ENCODE data around the gene MRPL51. TPM values are rescaled to one million over a fixed set of nuclear protein-coding genes. Genes with fewer than 3 reads are reported as not detected.
"Not testable (repeated sequence)": the region's sequence is repeated elsewhere in the genome, so short reads cannot be mapped to it uniquely, and the experiment has no call there.

The MRPL51 gene
- total RNA-seq, 2 experiments from 2014 or later, result 212 to 241 TPM

DNA sequence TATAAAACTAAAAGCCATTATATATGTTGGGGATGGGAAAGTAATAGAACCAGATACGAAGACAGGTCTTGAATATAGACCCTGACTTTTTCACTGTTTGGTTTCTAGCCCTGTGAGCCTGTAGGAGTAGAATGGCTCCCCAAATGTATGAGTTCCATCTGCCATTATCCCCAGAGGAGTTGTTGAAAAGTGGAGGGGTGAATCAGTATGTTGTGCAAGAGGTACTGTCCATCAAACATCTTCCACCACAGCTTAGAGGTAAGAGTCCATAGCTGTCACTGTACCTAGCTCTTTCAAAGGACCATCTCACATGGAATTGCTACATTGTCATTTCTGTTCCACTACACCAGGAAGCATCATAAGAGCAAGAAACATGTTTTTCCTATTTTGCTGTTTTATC, 1.9 kb upstream of the MRPL51 start:
- ChIA-PET CTCF (interaction anchor here (0.5 to 2.4 kb wide), 4 partner anchors 11 to 46 kb away, joined by 4 to 8 read pairs (median 6); no protein-coding TSS in a partner anchor), POLR2A (interaction anchor here (0.8 to 1.8 kb wide), 2 partner anchors 39 to 168 kb away, joined by 3 to 4 read pairs; partner anchors contain the start of gene GAPDH)
- Mint-ChIP-seq H3K36me3 (ENCODE audit: low read depth) (peaks cover 54% of the 10 kb centered on the region), H3K4me1 (peaks cover 40% of the 10 kb centered on the region), H3K4me3 (peak overlapping the region; percentile 89), H3K27ac (peak overlapping the region; percentile 97), H3K9me3 (no peaks in the 10 kb centered on the region), H3K27me3 (no peaks in the 10 kb centered on the region)
- no peak for DNase-seq

DNA sequence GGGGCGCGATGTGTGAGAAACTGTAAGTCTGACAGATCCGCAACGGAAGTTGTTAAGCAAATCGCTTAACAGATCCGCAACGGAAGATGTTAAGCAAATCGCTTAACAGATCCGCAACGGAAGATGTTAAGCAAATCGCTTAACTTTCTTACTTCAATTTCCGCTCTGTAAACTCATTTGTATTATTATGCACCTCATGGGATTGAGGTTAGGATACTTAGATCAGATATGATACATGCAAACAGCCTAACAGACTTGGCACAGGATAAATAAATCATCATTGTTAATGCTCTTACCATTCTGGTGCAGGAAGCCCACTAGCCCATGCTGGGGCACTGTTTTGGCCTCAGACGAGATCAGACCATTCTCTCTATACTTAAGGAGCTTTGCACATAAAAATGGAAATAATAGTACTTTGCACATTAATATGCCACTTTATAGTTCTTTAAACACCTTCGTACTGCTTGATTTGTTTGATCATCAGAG, 1.2 kb upstream of the MRPL51 start:
- H3K9me3 Mint-ChIP-seq, result no peaks in the 10 kb centered on the region
- H3K4me1 Mint-ChIP-seq, result peaks cover 38% of the 10 kb centered on the region
- POLR2A ChIA-PET, result interaction anchor here (1.8 kb wide), 1 partner anchor 40 kb away, joined by 4 read pairs; the partner anchor contains the start of gene GAPDH
- peaks cover 52% of the 10 kb centered on the region for H3K36me3 Mint-ChIP-seq (ENCODE audit: low read depth)
- CTCF ChIA-PET, result interaction anchor here (1.4 to 2.1 kb wide), 2 partner anchors 12 to 29 kb away, joined by 5 to 8 read pairs; no protein-coding TSS in a partner anchor
- no peak for DNase-seq
- no peaks in the 10 kb centered on the region for H3K27me3 Mint-ChIP-seq
- H3K4me3 Mint-ChIP-seq, result peak overlapping the region; percentile 89
- H3K27ac Mint-ChIP-seq, result peak overlapping the region; percentile 97

GRCh38 chr12:6493497-6494257, 615 bp upstream of the MRPL51 start, which contains the start of gene NCAPD2:
TSS of gene NCAPD2 (plus strand) at chr12:6494102. CDS start at chr12:6495099, 997 bp downstream.
- Mint-ChIP-seq H3K9me3 (no peaks in the 10 kb centered on the region), H3K4me3 (peak within 1 kb of the TSS; percentile 89), H3K36me3 (ENCODE audit: low read depth) (peaks cover 48% of the 10 kb centered on the region), H3K4me1 (peaks cover 38% of the 10 kb centered on the region), H3K27me3 (no peaks in the 10 kb centered on the region), H3K27ac (peak within 1 kb of the TSS; percentile 97)
- DNase-seq, result peak; percentile 98
- ChIA-PET CTCF (interaction anchor here (0.7 to 1.7 kb wide), 7 partner anchors 8 to 70 kb away, joined by 3 to 5 read pairs (median 3); no protein-coding TSS in a partner anchor), POLR2A (interaction anchor here (0.7 to 1.8 kb wide), 4 partner anchors 23 to 68 kb away, joined by 3 to 12 read pairs (median 6); partner anchors contain the start of genes GAPDH and VAMP1)

GRCh38 chr12:6490673-6491072, 2.4 kb downstream of the MRPL51 start:
- H3K9me3 Mint-ChIP-seq, H3K27ac Mint-ChIP-seq, H3K27me3 Mint-ChIP-seq, DNase-seq, H3K4me3 Mint-ChIP-seq: not testable (repeated sequence)
- POLR2A ChIA-PET, result interaction anchor here (0.6 kb wide), 1 partner anchor 461 kb away, joined by 3 read pairs; no protein-coding TSS in a partner anchor
- Mint-ChIP-seq H3K4me1 (peaks cover 21% of the 10 kb centered on the region), H3K36me3 (ENCODE audit: low read depth) (peaks cover 24% of the 10 kb centered on the region)
- CTCF ChIA-PET, result interaction anchor here (0.6 to 1.5 kb wide), 2 partner anchors 25 to 63 kb away, joined by 3 to 4 read pairs; no protein-coding TSS in a partner anchor

- ChIA-PET CTCF (interaction anchor here (0.6 to 1.8 kb wide), 4 partner anchors 11 to 606 kb away, joined by 3 to 5 read pairs (median 4); no protein-coding TSS in a partner anchor), POLR2A (no interaction called here)
- DNase-seq, result no peak
- H3K4me1 Mint-ChIP-seq, result peaks cover 10% of the 10 kb centered on the region
- H3K4me3 Mint-ChIP-seq, result no peak overlapping the region
- H3K9me3 Mint-ChIP-seq, result no peaks in the 10 kb centered on the region
- peaks cover 14% of the 10 kb centered on the region for H3K36me3 Mint-ChIP-seq (ENCODE audit: low read depth)
- H3K27me3 Mint-ChIP-seq, result no peaks in the 10 kb centered on the region
- H3K27ac Mint-ChIP-seq, result no peak overlapping the region
These were observed 3.6 kb downstream of the MRPL51 start for GRCh38 chr12:6489449-6489848.

DNA sequence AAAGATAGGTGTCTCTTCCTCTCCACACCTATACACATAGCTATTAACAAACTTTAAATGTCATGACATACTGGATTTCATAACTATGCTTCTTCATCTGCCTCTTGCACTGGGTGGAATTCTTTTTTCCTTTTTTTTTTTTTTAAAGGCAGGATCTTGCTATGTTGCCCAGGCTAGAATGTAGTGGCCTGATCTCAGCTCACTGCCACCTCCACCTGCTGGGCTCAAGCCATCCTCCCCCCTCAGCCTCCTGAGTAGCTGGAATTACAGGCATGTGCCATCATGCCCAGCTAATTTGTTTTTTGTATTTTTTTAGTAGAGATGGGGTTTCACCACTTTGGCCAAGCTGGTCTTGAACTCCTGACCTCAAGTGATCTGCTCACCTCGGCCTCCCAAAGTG, 4.8 kb downstream of the MRPL51 start:
- H3K36me3 Mint-ChIP-seq (ENCODE audit: low read depth), result peaks cover 14% of the 10 kb centered on the region
- no peaks in the 10 kb centered on the region for H3K9me3 Mint-ChIP-seq
- no peak overlapping the region for H3K4me3 Mint-ChIP-seq
- peaks cover 10% of the 10 kb centered on the region for H3K4me1 Mint-ChIP-seq
- H3K27ac Mint-ChIP-seq, result no peak overlapping the region
- no peak for DNase-seq
- ChIA-PET CTCF (interaction anchor here (0.6 to 2.4 kb wide), 8 partner anchors 18 to 156 kb away, joined by 3 to 7 read pairs (median 4); partner anchors contain the start of gene VAMP1), POLR2A (no interaction called here)
- no peaks in the 10 kb centered on the region for H3K27me3 Mint-ChIP-seq

GRCh38 chr12:6478416-6478815, 14.6 kb downstream of the MRPL51 start:
- Mint-ChIP-seq H3K4me3 (no peak overlapping the region), H3K36me3 (ENCODE audit: low read depth) (no peaks in the 10 kb centered on the region), H3K4me1 (no peaks in the 10 kb centered on the region), H3K27ac (no peak overlapping the region), H3K9me3 (no peaks in the 10 kb centered on the region), H3K27me3 (peaks cover 17% of the 10 kb centered on the region)
- ChIA-PET POLR2A (no interaction called here), CTCF (interaction anchor here (0.9 to 1.5 kb wide), 2 partner anchors 13 to 17 kb away, joined by 3 to 4 read pairs; no protein-coding TSS in a partner anchor)
- no peak for DNase-seq

GRCh38 chr12:6477601-6478377, 15.3 kb downstream of the MRPL51 start:
- H3K27me3 Mint-ChIP-seq, result peaks cover 15% of the 10 kb centered on the region
- H3K4me1 Mint-ChIP-seq; H3K9me3 Mint-ChIP-seq; H3K4me3 Mint-ChIP-seq; H3K27ac Mint-ChIP-seq; H3K36me3 Mint-ChIP-seq (ENCODE audit: low read depth); DNase-seq; POLR2A ChIA-PET: not testable (repeated sequence)
- CTCF ChIA-PET, result interaction anchor here (0.9 to 1.5 kb wide), 2 partner anchors 12 to 16 kb away, joined by 3 to 4 read pairs; no protein-coding TSS in a partner anchor

- ChIA-PET CTCF (no interaction called here), POLR2A (no interaction called here)
- H3K27me3 Mint-ChIP-seq, result peaks cover 14% of the 10 kb centered on the region
- no peak overlapping the region for H3K4me3 Mint-ChIP-seq
- H3K9me3 Mint-ChIP-seq, result no peaks in the 10 kb centered on the region
- no peak overlapping the region for H3K27ac Mint-ChIP-seq
- no peak for DNase-seq
- H3K4me1 Mint-ChIP-seq, result peaks cover 10% of the 10 kb centered on the region
- H3K36me3 Mint-ChIP-seq (ENCODE audit: low read depth), result no peaks in the 10 kb centered on the region
These were observed 16.6 kb downstream of the MRPL51 start for GRCh38 chr12:6476489-6476888.

- Mint-ChIP-seq H3K4me1 (peaks cover 16% of the 10 kb centered on the region), H3K27me3 (peaks cover 13% of the 10 kb centered on the region)
- H3K9me3 Mint-ChIP-seq; H3K4me3 Mint-ChIP-seq; POLR2A ChIA-PET; CTCF ChIA-PET; DNase-seq; H3K36me3 Mint-ChIP-seq (ENCODE audit: low read depth); H3K27ac Mint-ChIP-seq: not testable (repeated sequence)
These were observed 17.7 kb downstream of the MRPL51 start for GRCh38 chr12:6475233-6475975.

DNA sequence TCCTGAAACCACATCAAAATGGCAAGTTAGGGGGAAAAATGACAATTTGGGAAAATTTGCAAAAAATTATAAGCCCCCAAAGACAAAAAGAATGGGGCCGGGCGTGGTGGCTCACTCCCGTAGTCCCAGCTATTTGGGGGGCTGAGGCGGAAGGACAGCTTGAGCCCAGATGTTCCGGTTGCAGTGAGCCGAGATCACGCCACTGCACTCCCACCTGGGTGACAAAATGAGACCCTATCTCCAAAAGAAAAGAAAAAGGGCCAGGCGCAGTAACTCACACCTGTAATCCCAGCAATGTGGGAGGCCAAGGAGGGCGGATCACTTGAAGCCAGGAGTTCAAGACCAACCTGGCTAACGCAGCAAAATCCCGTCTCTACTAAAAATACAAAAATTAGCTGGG, 20.6 kb downstream of the MRPL51 start:
- H3K27ac Mint-ChIP-seq, result no peak overlapping the region
- CTCF ChIA-PET, result no interaction called here
- POLR2A ChIA-PET, result no interaction called here
- H3K4me1 Mint-ChIP-seq, result peaks cover 39% of the 10 kb centered on the region
- no peak for DNase-seq
- no peak overlapping the region for H3K4me3 Mint-ChIP-seq
- H3K36me3 Mint-ChIP-seq (ENCODE audit: low read depth), result peaks cover 22% of the 10 kb centered on the region
- H3K27me3 Mint-ChIP-seq, result peaks cover 6% of the 10 kb centered on the region
- no peaks in the 10 kb centered on the region for H3K9me3 Mint-ChIP-seq

GRCh38 chr12:6471989-6472360, 21.1 kb downstream of the MRPL51 start:
- H3K9me3 Mint-ChIP-seq, result no peaks in the 10 kb centered on the region
- H3K36me3 Mint-ChIP-seq (ENCODE audit: low read depth), result peaks cover 27% of the 10 kb centered on the region
- DNase-seq, result no peak
- H3K27ac Mint-ChIP-seq, result peak overlapping the region; percentile 92
- peaks cover 44% of the 10 kb centered on the region for H3K4me1 Mint-ChIP-seq
- CTCF ChIA-PET, result interaction anchor here (0.6 to 1.2 kb wide), 2 partner anchors 9 to 208 kb away, joined by 3 read pairs; no protein-coding TSS in a partner anchor
- peaks cover 6% of the 10 kb centered on the region for H3K27me3 Mint-ChIP-seq
- H3K4me3 Mint-ChIP-seq, result no peak overlapping the region
- POLR2A ChIA-PET, result no interaction called here

Data from activated CD4-positive, alpha-beta T cell treated with anti-CD3 and anti-CD28 coated beads, Interleukin-2, amount 10 ng/mL, durations not matched to agents 7 days and 5 days (primary cell).